Stimulated activated memory B cell treated with anti-CD40 and anti-IgM and Interleukin-4, amounts not matched to agents 10 μg/mL and 1 μg/mL and 100 μg/mL, for 72 hours (primary cell): ENCODE results near the gene ZBP1.
A peak's percentile ranks its signal among the peaks of the same experiment; 100 is the strongest.

Source experiments
- ATAC-seq: fragments of 150-1000 bp; cut with Tn5 transposase; 2 replicates; pipeline ENCODE4 v1.10.0; 2021
- H3K27ac Mint-ChIP-seq: one replicate; pipeline ENCODE4 v1.8.0; 2022; ENCODE audit warnings: mild to moderate bottlenecking, mixed read lengths
- H3K27me3 Mint-ChIP-seq: one replicate; pipeline ENCODE4 v1.8.0; 2022; ENCODE audit warnings: mixed read lengths
- H3K36me3 Mint-ChIP-seq: one replicate; pipeline ENCODE4 v1.8.0; 2022; ENCODE audit warnings: mixed read lengths
- H3K4me1 Mint-ChIP-seq: one replicate; pipeline ENCODE4 v1.8.0; 2022; ENCODE audit warnings: mixed read lengths
- H3K4me3 Mint-ChIP-seq: one replicate; pipeline ENCODE4 v1.8.0; 2022; ENCODE audit warnings: mild to moderate bottlenecking, moderate library complexity, mixed read lengths
- H3K9me3 Mint-ChIP-seq: one replicate; pipeline ENCODE4 v1.8.0; 2022; ENCODE audit warnings: mixed read lengths

Gene ZBP1

GRCh38 chr20:57605878-57606277 is 14.3 kb downstream of the ZBP1 start:
- Mint-ChIP-seq H3K36me3 (peaks cover 30% of the 10 kb centered on the region), H3K4me1 (peaks cover 37% of the 10 kb centered on the region), H3K9me3 (no peaks in the 10 kb centered on the region), H3K4me3 (no peak overlapping the region), H3K27ac (peak overlapping the region; percentile 20), H3K27me3 (peaks cover 8% of the 10 kb centered on the region)
- ATAC-seq = no peak

GRCh38 chr20:57605045-57605444 is 15.2 kb downstream of the ZBP1 start:
- Mint-ChIP-seq H3K4me3 (no peak overlapping the region), H3K36me3 (peaks cover 23% of the 10 kb centered on the region), H3K9me3 (no peaks in the 10 kb centered on the region), H3K4me1 (peaks cover 32% of the 10 kb centered on the region), H3K27me3 (peaks cover 11% of the 10 kb centered on the region), H3K27ac (peak overlapping the region; percentile 19)
- ATAC-seq = no peak

DNA sequence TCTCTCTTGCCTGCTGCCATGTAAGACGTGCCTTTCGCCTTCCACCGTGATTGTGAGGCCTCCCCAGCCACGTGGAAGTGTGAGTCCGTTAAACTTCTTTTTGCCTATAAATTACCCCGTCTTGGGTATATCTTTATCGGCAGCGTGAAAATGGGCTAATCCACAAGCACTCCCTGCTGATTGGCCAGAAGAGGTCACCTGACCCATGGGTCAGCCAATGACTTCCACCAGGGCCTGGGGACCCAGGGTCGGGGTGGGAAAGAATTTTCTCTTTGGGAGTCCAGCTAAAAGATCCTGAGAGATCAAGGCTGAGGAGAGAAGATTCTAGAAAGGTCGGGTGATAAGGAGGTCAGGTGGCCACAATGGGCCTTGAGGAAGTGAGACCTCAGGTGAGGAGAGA is 17.1 kb downstream of the ZBP1 start:
- Mint-ChIP-seq H3K36me3 (peaks cover 8% of the 10 kb centered on the region), H3K4me1 (peaks cover 21% of the 10 kb centered on the region), H3K4me3 (no peak overlapping the region), H3K9me3 (no peaks in the 10 kb centered on the region), H3K27me3 (peaks cover 11% of the 10 kb centered on the region), H3K27ac (peak overlapping the region; percentile 40)
- no peak for ATAC-seq

- Mint-ChIP-seq H3K27me3 (peaks cover 11% of the 10 kb centered on the region), H3K36me3 (no peaks in the 10 kb centered on the region), H3K9me3 (no peaks in the 10 kb centered on the region), H3K27ac (no peak overlapping the region), H3K4me1 (peaks cover 27% of the 10 kb centered on the region), H3K4me3 (no peak overlapping the region)
- no peak for ATAC-seq
Observed at GRCh38 chr20:57601737-57602136, 18.5 kb downstream of the ZBP1 start.

DNA sequence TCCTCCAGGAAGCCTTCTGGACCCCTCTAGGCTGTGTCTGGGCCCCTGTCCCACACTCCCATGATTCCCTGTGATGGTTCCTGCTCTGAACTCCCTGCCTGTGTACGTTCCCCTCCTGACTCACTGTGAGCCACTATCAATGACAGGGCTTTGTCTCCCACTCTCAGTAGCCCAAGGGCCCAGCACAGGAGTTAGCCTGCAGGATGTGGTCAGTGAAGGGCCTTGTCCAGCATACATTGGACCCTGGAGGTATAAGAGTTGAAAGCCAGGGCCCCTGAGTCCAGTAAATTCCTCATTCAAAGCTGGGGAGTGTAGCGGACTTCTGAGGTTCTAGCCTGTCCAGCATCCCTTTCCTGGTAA is 19.0 kb downstream of the ZBP1 start:
- Mint-ChIP-seq H3K9me3 (no peaks in the 10 kb centered on the region), H3K4me3 (no peak overlapping the region), H3K27ac (no peak overlapping the region), H3K36me3 (no peaks in the 10 kb centered on the region), H3K4me1 (peaks cover 26% of the 10 kb centered on the region), H3K27me3 (peaks cover 11% of the 10 kb centered on the region)
- no peak for ATAC-seq

GRCh38 chr20:57600320-57601210 is 19.7 kb downstream of the ZBP1 start:
- peaks cover 20% of the 10 kb centered on the region for H3K4me1 Mint-ChIP-seq
- peak; percentile 64 for ATAC-seq
- H3K27ac Mint-ChIP-seq = no peak overlapping the region
- no peaks in the 10 kb centered on the region for H3K36me3 Mint-ChIP-seq
- no peaks in the 10 kb centered on the region for H3K9me3 Mint-ChIP-seq
- peaks cover 11% of the 10 kb centered on the region for H3K27me3 Mint-ChIP-seq
- no peak overlapping the region for H3K4me3 Mint-ChIP-seq

GRCh38 chr20:57598491-57598890 is 21.7 kb downstream of the ZBP1 start:
- H3K36me3 Mint-ChIP-seq = no peaks in the 10 kb centered on the region
- no peak overlapping the region for H3K27ac Mint-ChIP-seq
- peaks cover 18% of the 10 kb centered on the region for H3K27me3 Mint-ChIP-seq
- H3K9me3 Mint-ChIP-seq = no peaks in the 10 kb centered on the region
- peaks cover 30% of the 10 kb centered on the region for H3K4me1 Mint-ChIP-seq
- ATAC-seq = no peak
- no peak overlapping the region for H3K4me3 Mint-ChIP-seq

GRCh38 chr20:57598060-57598459 is 22.2 kb downstream of the ZBP1 start:
- Mint-ChIP-seq H3K4me1 (peaks cover 30% of the 10 kb centered on the region), H3K4me3 (no peak overlapping the region), H3K9me3 (no peaks in the 10 kb centered on the region), H3K27me3 (peaks cover 23% of the 10 kb centered on the region), H3K27ac (no peak overlapping the region), H3K36me3 (no peaks in the 10 kb centered on the region)
- no peak for ATAC-seq

DNA sequence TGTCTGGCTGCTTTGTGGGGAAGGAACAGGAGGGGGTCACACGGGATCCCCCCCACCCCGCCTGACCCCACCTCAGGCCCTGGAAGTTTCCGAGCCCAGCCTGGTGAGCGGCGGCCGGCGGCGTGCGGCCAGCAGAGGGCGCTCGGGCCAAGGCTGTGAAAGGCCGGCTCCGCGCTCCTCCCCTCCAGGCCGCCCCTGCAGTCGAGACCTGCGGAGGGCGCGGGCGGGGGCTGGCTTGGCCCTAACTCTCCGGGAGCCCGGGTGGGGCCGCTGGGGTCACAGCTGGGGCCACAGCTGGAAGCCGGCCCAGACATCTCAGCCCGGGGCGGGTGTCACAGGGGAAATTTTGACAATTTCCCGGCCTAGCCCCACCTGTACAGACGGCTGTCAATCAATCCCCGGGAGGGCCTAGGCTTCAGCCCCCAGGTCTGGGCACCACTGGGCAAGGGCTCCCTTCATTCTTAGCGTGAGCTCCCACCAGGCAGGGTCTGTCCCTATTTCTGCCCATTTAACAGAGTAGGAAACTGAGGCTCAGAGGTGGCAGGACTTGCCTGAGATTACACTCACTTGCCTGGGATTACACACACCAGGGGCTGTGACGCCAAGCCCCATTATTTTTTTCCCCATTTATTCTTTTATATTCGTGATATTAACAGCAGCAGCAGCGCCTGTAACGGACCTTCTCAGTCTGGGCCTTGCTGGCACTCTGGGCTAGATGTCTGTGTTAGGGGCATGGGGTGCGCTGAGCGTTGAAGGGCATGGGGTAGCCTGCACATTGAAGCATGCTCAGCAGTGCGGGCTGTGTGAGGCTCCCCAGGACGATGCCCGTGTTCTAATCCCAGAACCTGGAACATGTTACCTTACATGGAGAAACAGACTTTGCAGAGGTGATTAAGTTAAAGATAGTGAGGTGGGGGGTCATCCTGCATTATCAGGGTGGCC is 23.0 kb downstream of the ZBP1 start:
- H3K36me3 Mint-ChIP-seq = no peaks in the 10 kb centered on the region
- no peaks in the 10 kb centered on the region for H3K9me3 Mint-ChIP-seq
- H3K4me1 Mint-ChIP-seq = peaks cover 28% of the 10 kb centered on the region
- H3K4me3 Mint-ChIP-seq = no peak overlapping the region
- no peak overlapping the region for H3K27ac Mint-ChIP-seq
- peak; percentile 76 for ATAC-seq
- H3K27me3 Mint-ChIP-seq = peaks cover 23% of the 10 kb centered on the region

- Mint-ChIP-seq H3K36me3 (no peaks in the 10 kb centered on the region), H3K4me3 (no peak overlapping the region), H3K4me1 (peaks cover 28% of the 10 kb centered on the region), H3K9me3 (no peaks in the 10 kb centered on the region), H3K27me3 (peaks cover 27% of the 10 kb centered on the region), H3K27ac (no peak overlapping the region)
- ATAC-seq = no peak
Observed at GRCh38 chr20:57596358-57596757, 23.9 kb downstream of the ZBP1 start.

GRCh38 chr20:57595041-57596030 is 24.9 kb downstream of the ZBP1 start:
- Mint-ChIP-seq H3K4me3 (no peak overlapping the region), H3K4me1 (peaks cover 20% of the 10 kb centered on the region), H3K27ac (no peak overlapping the region), H3K36me3 (no peaks in the 10 kb centered on the region), H3K9me3 (no peaks in the 10 kb centered on the region), H3K27me3 (peaks cover 28% of the 10 kb centered on the region)
- no peak for ATAC-seq

- H3K27ac Mint-ChIP-seq = no peak overlapping the region
- no peaks in the 10 kb centered on the region for H3K9me3 Mint-ChIP-seq
- no peaks in the 10 kb centered on the region for H3K36me3 Mint-ChIP-seq
- peaks cover 20% of the 10 kb centered on the region for H3K4me1 Mint-ChIP-seq
- no peak overlapping the region for H3K4me3 Mint-ChIP-seq
- peak; percentile 28 for ATAC-seq
- H3K27me3 Mint-ChIP-seq = peaks cover 34% of the 10 kb centered on the region
Observed at GRCh38 chr20:57594092-57594951, 25.9 kb downstream of the ZBP1 start.

DNA sequence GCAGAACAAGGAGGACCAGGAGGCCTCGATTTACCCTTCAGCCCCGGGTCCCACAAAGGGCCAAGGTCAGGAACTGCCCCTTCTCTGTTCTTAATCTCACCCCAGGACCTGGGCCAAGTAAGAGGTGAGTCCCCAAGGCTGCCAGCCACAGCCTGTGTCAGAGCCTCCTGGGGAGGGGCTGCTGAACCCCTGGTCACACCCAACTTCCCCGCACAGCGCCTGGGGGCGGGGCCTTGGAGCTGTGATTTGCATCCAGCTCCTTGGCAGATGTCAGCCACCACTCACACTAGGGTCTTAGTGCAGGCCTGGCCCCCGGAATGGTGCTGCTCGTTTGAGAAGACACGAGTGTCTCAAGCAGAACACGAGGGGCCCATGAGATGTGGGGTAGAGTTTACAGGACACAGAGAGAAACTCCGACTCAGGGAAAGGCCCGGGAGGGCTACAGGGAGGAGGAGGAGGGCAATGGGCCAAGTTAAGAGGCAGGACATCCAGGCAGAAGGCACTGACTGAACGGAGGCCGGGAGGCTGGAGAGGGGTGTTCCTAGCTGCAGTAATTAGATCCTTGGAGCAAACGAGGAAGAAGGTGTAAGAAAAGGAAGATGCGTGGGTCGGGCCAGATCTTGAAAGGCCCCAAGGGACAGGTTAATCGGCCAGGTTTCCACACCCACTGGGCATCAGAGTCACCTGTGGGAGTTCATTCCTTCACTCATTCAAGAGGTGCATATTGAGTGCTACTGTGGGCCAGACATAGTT is 26.9 kb downstream of the ZBP1 start:
- Mint-ChIP-seq H3K27me3 (peaks cover 34% of the 10 kb centered on the region), H3K27ac (no peak overlapping the region), H3K9me3 (no peaks in the 10 kb centered on the region), H3K4me3 (no peak overlapping the region), H3K4me1 (peaks cover 20% of the 10 kb centered on the region), H3K36me3 (no peaks in the 10 kb centered on the region)
- no peak for ATAC-seq
